HCT116 (cell line): Measurements from ENCODE around the gene DGAT2. TPM values are rescaled to one million over a fixed set of nuclear protein-coding genes. Genes with fewer than 3 reads are reported as not detected.
"Not testable (repeated sequence)": the region's sequence is repeated elsewhere in the genome, so short reads cannot be mapped to it uniquely, and the experiment has no call there.

Experiments
- ATAC-seq: fragments of 200-7000 bp; cut with Tn5 transposase; 2 replicates; pipeline ENCODE4 v1.9.1; 2020; ENCODE audit warnings: mild to moderate bottlenecking, moderate library complexity
- BruUV-seq: library from RNA; stranded (reverse); fragments of 400-500 nt; replicated peaks from 2 replicates; lab custom pipeline; 2021; lab: Mats Ljungman, UMichigan
- CTCF ChIA-PET: fragments of 300-600 bp; sonication (Branson Sonifier 250); formaldehyde crosslinking; loops from one replicate; lab custom pipeline; 2021; ENCODE audit warnings: antibody characterized with exemption; lab: Charles Lee
- POLR2A ChIA-PET: fragments of 300-600, 350-600 bp; sonication (Branson Sonifier 250); formaldehyde crosslinking; loops from one replicate; lab custom pipeline; 2021; ENCODE audit warnings: antibody characterized with exemption; lab: Charles Lee
- RAD21 ChIA-PET, 2 experiments: fragments of 300-600 bp; sonication (Branson Sonifier 250); formaldehyde crosslinking; loops; one replicate each; lab custom pipeline; 2023; ENCODE audit warnings: low total read pairs in 2 of 2; ENCODE audit not compliant: uncharacterized antibody in 2 of 2, unreplicated experiment in 2 of 2, low non-redundant PET in 1 of 2; lab: Charles Lee
- DNase-seq: peaks from one replicate; pipeline ENCODE4 v3.0.0-alpha.2; 2010; ENCODE audit warnings: low read depth, low spot score
- H2AFZ ChIP-seq: fragments of 200-600 bp; shearing (Covaris generic), sonication (generic); 2 replicates; pipeline ENCODE4 v1.6.1; 2017; ENCODE audit warnings: low read depth, mixed run types, mixed read lengths, antibody characterized with exemption, low read length; ENCODE audit not compliant: poor library complexity, severe bottlenecking
- H3K27ac ChIP-seq: 2 replicates; pipeline ENCODE4 v1.5.1; 2012; ENCODE audit warnings: low read depth, low read length
- H3K27me3 ChIP-seq: fragments of 200-600 bp; sonication (generic); 2 replicates; pipeline ENCODE4 v1.6.1; 2016; ENCODE audit warnings: mixed run types, low read length, mixed read lengths; ENCODE audit not compliant: insufficient read depth
- H3K36me3 ChIP-seq, 2 experiments: fragments of 200-500 bp in 1 of 2; fragments of 200-600 bp in 1 of 2; sonication (Bioruptor generic) in 1 of 2; sonication (generic) in 1 of 2; 2 replicates each; pipeline versions ENCODE4 v1.5.1 to v1.6.1; 2014 to 2016; ENCODE audit warnings: low read length in 2 of 2, inconsistent platforms in 1 of 2, mixed read lengths in 1 of 2, mixed run types in 1 of 2; ENCODE audit not compliant: insufficient read depth in 2 of 2, control insufficient read depth in 1 of 2
- H3K4me1 ChIP-seq, 2 experiments: fragments of 200-600 bp in 1 of 2; sonication (generic) in 1 of 2; 2 replicates each; pipeline versions ENCODE4 v1.5.1 to v1.6.1; 2012 to 2017; ENCODE audit warnings: low read length in 2 of 2, inconsistent platforms in 1 of 2, mild to moderate bottlenecking in 1 of 2, mixed read lengths in 1 of 2, mixed run types in 1 of 2, moderate library complexity in 1 of 2; ENCODE audit not compliant: insufficient read depth in 2 of 2, control insufficient read depth in 1 of 2
- H3K4me2 ChIP-seq: fragments of 200-600 bp; sonication (generic); 2 replicates; pipeline ENCODE4 v1.6.1; 2017; ENCODE audit warnings: mixed run types, low read length, mixed read lengths
- H3K4me3 ChIP-seq, 2 experiments: fragments of 200-600 bp in 1 of 2; sonication (generic) in 1 of 2; replicated peaks in 1 of 2; 2 replicates each; pipeline ENCODE4 v1.5.1; 2011 to 2016; ENCODE audit warnings: low read length in 2 of 2, control low read depth in 1 of 2, low read depth in 1 of 2, mild to moderate bottlenecking in 1 of 2, mixed read lengths in 1 of 2, mixed run types in 1 of 2
- H3K79me2 ChIP-seq: fragments of 200-600 bp; sonication (generic); 2 replicates; pipeline ENCODE4 v1.6.1; 2017; ENCODE audit warnings: mild to moderate bottlenecking, mixed run types, low read length, moderate library complexity, mixed read lengths; ENCODE audit not compliant: insufficient read depth
- H3K9ac ChIP-seq: fragments of 200-600 bp; sonication (generic); 2 replicates; pipeline ENCODE4 v1.6.1; 2016; ENCODE audit warnings: low read length, mixed read lengths
- H3K9me2 ChIP-seq: fragments of 200-600 bp; sonication (generic), shearing (Covaris generic); 2 replicates; pipeline ENCODE4 v1.6.1; 2017; ENCODE audit warnings: mixed run types, mild to moderate bottlenecking, moderate library complexity; ENCODE audit not compliant: insufficient read depth
- H3K9me3 ChIP-seq, 2 experiments: fragments of 200-500 bp in 1 of 2; fragments of 200-600 bp in 1 of 2; sonication (Bioruptor generic) in 1 of 2; sonication (generic) in 1 of 2; 2 replicates each; pipeline ENCODE4 v1.6.1; 2014 to 2017; ENCODE audit warnings: low read length in 2 of 2, mixed read lengths in 2 of 2, inconsistent platforms in 1 of 2, low read depth in 1 of 2, mild to moderate bottlenecking in 1 of 2, mixed run types in 1 of 2, moderate library complexity in 1 of 2; ENCODE audit not compliant: control insufficient read depth in 1 of 2, insufficient read depth in 1 of 2
- H4K20me1 ChIP-seq: fragments of 200-600 bp; sonication (generic), shearing (Covaris generic); 2 replicates; pipeline ENCODE4 v1.6.1; 2017; ENCODE audit warnings: mixed run types, mild to moderate bottlenecking, moderate library complexity; ENCODE audit not compliant: insufficient read depth
- RAD21 ChIP-seq: IDR thresholded peaks from 2 replicates; pipeline ENCODE4 v1.6.1; 2012; ENCODE audit warnings: low read depth, mild to moderate bottlenecking
- SIN3A ChIP-seq: IDR thresholded peaks from 2 replicates; pipeline ENCODE4 v1.6.1; 2012; ENCODE audit warnings: low read depth
- SP1 ChIP-seq: IDR thresholded peaks from 2 replicates; pipeline ENCODE4 v1.6.1; 2012; ENCODE audit warnings: low read depth
- ZFX ChIP-seq: fragments of 450-650 bp; IDR thresholded peaks from 2 replicates; pipeline ENCODE4 v1.6.1; 2017
- ZNF274 ChIP-seq: fragments of 200-500 bp; sonication (Bioruptor generic); IDR thresholded peaks from 2 replicates; pipeline ENCODE4 v1.6.1; 2014; ENCODE audit warnings: mild to moderate bottlenecking, low read depth, low read length, inconsistent platforms
- intact Hi-C: fragments of 100-400 bp; cut with micrococcal nuclease; formaldehyde crosslinking; loops from 2 replicates; pipeline ENCODE4 v1.10.0; 2022
- total RNA-seq: library from RNA; stranded (reverse); gene quantifications from one replicate; pipeline ENCODE4 v1.2.1, GENCODE V29; 2021; ENCODE audit not compliant: unreplicated experiment
- TF ChIP-seq, protein P1 (sequence below): IDR thresholded peaks from 2 replicates; pipeline ENCODE4 v1.6.1; 2012
- TF ChIP-seq, protein P2 (sequence below): IDR thresholded peaks from 2 replicates; pipeline ENCODE4 v1.6.1; 2012

DGAT2 gene
- total RNA-seq, 1 experiment from 2014 or later, result 2.4 TPM

DNA sequence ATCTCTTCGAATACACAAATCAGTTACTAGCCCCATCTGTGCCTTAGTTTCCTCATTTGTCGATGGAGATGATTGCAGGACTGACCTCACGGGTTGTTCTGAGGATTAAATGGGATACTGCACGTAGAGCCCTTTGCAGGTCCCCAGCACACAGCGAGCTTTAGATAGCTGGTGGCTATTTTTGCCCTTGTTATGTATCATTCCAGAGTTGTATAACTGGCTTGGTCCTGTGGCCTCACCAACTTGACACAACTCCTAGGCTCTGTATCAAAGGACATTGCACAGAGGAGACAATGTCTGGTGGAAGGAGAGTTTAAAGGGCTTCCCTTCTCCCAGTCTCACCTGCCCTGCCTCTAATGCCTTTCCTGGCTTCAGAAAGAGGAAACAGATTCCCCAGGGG lies 22.8 kb upstream of the DGAT2 start:
- ChIA-PET POLR2A (no interaction called here), RAD21 (no interaction called here), CTCF (no interaction called here)
- Histone ChIP-seq H3K9me3 (no peaks in the 10 kb centered on the region), H3K27ac (no peak overlapping the region), H3K4me3 (no peak overlapping the region), H3K4me1 (no peaks in the 10 kb centered on the region), H3K9me2 (no peaks in the 10 kb centered on the region), H3K4me2 (no peak overlapping the region), H3K9ac (no peak overlapping the region), H3K79me2 (no peaks in the 10 kb centered on the region), H4K20me1 (no peaks in the 10 kb centered on the region), H3K27me3 (peaks cover 7% of the 10 kb centered on the region; the same call in 1 of the 2 replicates), H3K36me3 (no peaks in the 10 kb centered on the region), H2AFZ (no peak overlapping the region)
- intact Hi-C loops, result no loop called here
- DNase-seq (no peak), ATAC-seq (no peak)
- TF ChIP-seq SP1 (no peak), RAD21 (no peak), ZNF274 (no peak), SIN3A (no peak), ZFX (no peak)
- TF ChIP-seq, protein P1, sequence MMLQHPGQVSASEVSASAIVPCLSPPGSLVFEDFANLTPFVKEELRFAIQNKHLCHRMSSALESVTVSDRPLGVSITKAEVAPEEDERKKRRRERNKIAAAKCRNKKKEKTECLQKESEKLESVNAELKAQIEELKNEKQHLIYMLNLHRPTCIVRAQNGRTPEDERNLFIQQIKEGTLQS, result no peak
- TF ChIP-seq, protein P2, sequence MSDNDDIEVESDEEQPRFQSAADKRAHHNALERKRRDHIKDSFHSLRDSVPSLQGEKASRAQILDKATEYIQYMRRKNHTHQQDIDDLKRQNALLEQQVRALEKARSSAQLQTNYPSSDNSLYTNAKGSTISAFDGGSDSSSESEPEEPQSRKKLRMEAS, result no peak
- BruUV-seq, result no TSS peak

- BruUV-seq, result not testable (repeated sequence)
Observed at GRCh38 chr11:75748729-75749273, 19.8 kb upstream of the DGAT2 start.

DNA sequence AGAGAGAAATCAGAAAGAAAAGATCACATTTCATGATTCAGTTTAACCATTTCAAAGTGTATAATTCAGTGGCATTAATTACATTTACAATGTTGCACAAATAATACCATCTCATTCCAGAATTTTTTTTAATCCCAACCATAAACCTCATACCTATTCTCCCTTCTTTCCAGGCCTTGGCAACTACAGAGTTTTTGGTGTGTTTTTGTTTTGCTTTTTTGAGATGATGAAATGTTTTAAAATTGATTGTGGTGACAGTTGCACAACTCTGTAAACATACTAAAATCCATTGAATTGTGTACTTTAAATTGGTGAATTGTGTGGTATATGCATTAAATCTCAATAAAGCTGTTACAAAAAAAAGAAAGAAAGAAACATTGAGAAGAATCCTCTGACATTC lies 13.6 kb upstream of the DGAT2 start:
- H3K4me2 ChIP-seq, H3K36me3 ChIP-seq, H3K79me2 ChIP-seq, H3K27ac ChIP-seq, DNase-seq, intact Hi-C loops, RAD21 ChIA-PET, H4K20me1 ChIP-seq, H3K4me1 ChIP-seq, H3K4me3 ChIP-seq, H3K9me2 ChIP-seq, H3K9me3 ChIP-seq, BruUV-seq, ATAC-seq, H3K9ac ChIP-seq, CTCF ChIA-PET, POLR2A ChIA-PET, H2AFZ ChIP-seq, H3K27me3 ChIP-seq: not testable (repeated sequence)

More at GRCh38 chr11:75748729-75749273, 19.8 kb upstream of the DGAT2 start:
- CTCF ChIA-PET, RAD21 ChIA-PET, H3K4me3 ChIP-seq, H3K9ac ChIP-seq, POLR2A ChIA-PET, H3K4me1 ChIP-seq, DNase-seq, H3K4me2 ChIP-seq, H2AFZ ChIP-seq, H3K9me2 ChIP-seq, H3K79me2 ChIP-seq, H4K20me1 ChIP-seq, H3K9me3 ChIP-seq, H3K36me3 ChIP-seq, intact Hi-C loops, H3K27ac ChIP-seq, H3K27me3 ChIP-seq, ATAC-seq: not testable (repeated sequence)
